IMR-90 (cell line): ENCODE measurements around the gene KIF6.

Source experiments
- CTCF ChIP-seq: conservative IDR thresholded peaks from 2 replicates; pipeline ENCODE4 v1.5.1; 2012; ENCODE audit warnings: mild to moderate bottlenecking, low read depth, low read length, improper control_type of control experiment
- MXI1 ChIP-seq: IDR thresholded peaks from 2 replicates; pipeline ENCODE4 v1.6.1; 2012; ENCODE audit warnings: low read depth, mild to moderate bottlenecking, low read length, moderate library complexity, borderline replicate concordance
- NFE2L2 ChIP-seq: fragments of 150-350 bp; IDR thresholded peaks from 2 replicates; pipeline ENCODE4 v1.6.1; 2016; ENCODE audit warnings: low read depth, mild to moderate bottlenecking, low read length
- POLR2A ChIP-seq: IDR thresholded peaks from 2 replicates; pipeline ENCODE4 v1.6.1; 2012; ENCODE audit warnings: mild to moderate bottlenecking, low read depth, low read length
- RAD21 ChIP-seq: IDR thresholded peaks from 2 replicates; pipeline ENCODE4 v1.6.1; 2012; ENCODE audit warnings: low read length, improper control_type of control experiment
- RFX5 ChIP-seq: IDR thresholded peaks from 2 replicates; pipeline ENCODE4 v1.8.0; 2012; ENCODE audit warnings: low read depth, mild to moderate bottlenecking, low read length, moderate library complexity
- SMC3 ChIP-seq: fragments of 150-350 bp; IDR thresholded peaks from 2 replicates; pipeline ENCODE4 v1.6.1; 2016; ENCODE audit warnings: low read depth, mild to moderate bottlenecking, antibody characterized with exemption, low read length, moderate library complexity
- USF2 ChIP-seq: fragments of 150-350 bp; IDR thresholded peaks from 2 replicates; pipeline ENCODE4 v1.6.1; 2017; ENCODE audit warnings: mild to moderate bottlenecking, antibody characterized with exemption, low read length, low read depth

- TF ChIP-seq CTCF = no peak
- no peak for TF ChIP-seq POLR2A
- TF ChIP-seq RAD21 = no peak
- TF ChIP-seq MXI1 = no peak
- no peak for TF ChIP-seq SMC3
- TF ChIP-seq RFX5 = no peak
- TF ChIP-seq USF2 = no peak
- TF ChIP-seq NFE2L2 = no peak
These were observed 48.6 kb upstream of the KIF6 start for GRCh38 chr6:39773782-39774181.
